Naive thymus-derived CD4-positive, alpha-beta T cell (primary cell): ENCODE data around the gene BCAM. TPM values are rescaled to one million over a fixed set of nuclear protein-coding genes. Genes with fewer than 3 reads are reported as not detected.
"Not testable (repeated sequence)": the region's sequence is repeated elsewhere in the genome, so short reads cannot be mapped to it uniquely, and the experiment has no call there.

ENCODE experiments used
- ATAC-seq: fragments of 150-1000 bp; cut with Tn5 transposase; 2 replicates; pipeline ENCODE4 v1.10.0; 2021; ENCODE audit warnings: mild to moderate bottlenecking, moderate library complexity
- CTCF ChIA-PET: fragments of 350-600 bp; sonication (Branson Sonifier 250); formaldehyde crosslinking; loops from one replicate; lab custom pipeline; 2021; ENCODE audit warnings: antibody characterized with exemption; lab: Charles Lee
- POLR2A ChIA-PET: fragments of 350-600 bp; sonication (Branson Sonifier 250); formaldehyde crosslinking; loops from one replicate; lab custom pipeline; 2021; ENCODE audit warnings: antibody characterized with exemption, inconsistent platforms; lab: Charles Lee
- DNase-seq, 9 donors: peaks; one replicate each; pipeline versions ENCODE4 v3.0.0 to v3.0.0-alpha.2; 2020 to 2022; ENCODE audit warnings: mixed read lengths in 1 of 9
- H3K27ac ChIP-seq: one replicate; pipeline ENCODE4 v1.7.0; 2013; ENCODE audit warnings: mild to moderate bottlenecking, low read depth, low read length, moderate library complexity
- H3K27me3 ChIP-seq, 2 donors: one replicate each; pipeline ENCODE4 v1.7.0; 2013; ENCODE audit warnings: low read length in 2 of 2, mild to moderate bottlenecking in 2 of 2, moderate library complexity in 2 of 2; ENCODE audit not compliant: control insufficient read depth in 2 of 2, insufficient read depth in 2 of 2
- H3K36me3 ChIP-seq, 3 experiments: 1 replicate in 2 of 3; 2 replicates in 1 of 3; pipeline ENCODE4 v1.7.0; 2013; ENCODE audit warnings: low read length in 3 of 3, mild to moderate bottlenecking in 3 of 3, moderate library complexity in 1 of 3; ENCODE audit not compliant: insufficient read depth in 3 of 3, control insufficient read depth in 2 of 3
- H3K4me1 ChIP-seq, 2 donors: one replicate each; pipeline ENCODE4 v1.7.0; 2013; ENCODE audit warnings: low read length in 2 of 2, mild to moderate bottlenecking in 2 of 2, moderate library complexity in 1 of 2; ENCODE audit not compliant: control insufficient read depth in 2 of 2, insufficient read depth in 2 of 2
- H3K4me3 ChIP-seq: 2 replicates; pipeline ENCODE4 v1.7.0; 2013; ENCODE audit warnings: mild to moderate bottlenecking, low read length
- H3K9me3 ChIP-seq, 3 experiments: 1 replicate in 2 of 3; 2 replicates in 1 of 3; pipeline ENCODE4 v1.7.0; 2013; ENCODE audit warnings: low read length in 3 of 3; ENCODE audit not compliant: control insufficient read depth in 2 of 3
- H3K27ac Mint-ChIP-seq, 9 donors: one replicate each; pipeline ENCODE4 v1.8.0; 2020 to 2022; ENCODE audit warnings: mixed read lengths in 9 of 9, mild to moderate bottlenecking in 8 of 9, moderate library complexity in 5 of 9, inconsistent platforms in 2 of 9
- H3K27me3 Mint-ChIP-seq, 5 donors: one replicate each; pipeline ENCODE4 v1.8.0; 2021 to 2022; ENCODE audit warnings: mixed read lengths in 5 of 5, mild to moderate bottlenecking in 1 of 5
- H3K36me3 Mint-ChIP-seq, 5 donors: one replicate each; pipeline ENCODE4 v1.8.0; 2020 to 2022; ENCODE audit warnings: mixed read lengths in 5 of 5, mild to moderate bottlenecking in 3 of 5, inconsistent platforms in 1 of 5
- H3K4me1 Mint-ChIP-seq, 7 donors: one replicate each; pipeline ENCODE4 v1.8.0; 2020 to 2022; ENCODE audit warnings: mixed read lengths in 7 of 7, mild to moderate bottlenecking in 3 of 7, inconsistent platforms in 1 of 7
- H3K4me3 Mint-ChIP-seq, 10 donors: one replicate each; pipeline ENCODE4 v1.8.0; 2020 to 2022; ENCODE audit warnings: mild to moderate bottlenecking in 10 of 10, mixed read lengths in 10 of 10, moderate library complexity in 6 of 10, inconsistent platforms in 2 of 10
- H3K9me3 Mint-ChIP-seq, 11 donors: one replicate each; pipeline ENCODE4 v1.8.0; 2020 to 2022; ENCODE audit warnings: mixed read lengths in 11 of 11, mild to moderate bottlenecking in 4 of 11, inconsistent platforms in 1 of 11, moderate library complexity in 1 of 11
- intact Hi-C, 2 donors: fragments of 100-400 bp; cut with micrococcal nuclease; formaldehyde crosslinking; loops; one replicate each; pipeline ENCODE4 v1.15.1; 2023
- polyA plus RNA-seq, 2 donors: library from polyadenylated mRNA; unstranded; fragments of 300-500 nt; fragmentation: Illumina TruSeq; gene quantifications; one replicate each; pipeline ENCODE4 v1.2.3, GENCODE V29; 2021
- total RNA-seq, 6 experiments: library from RNA in 5 of 6; stranded (reverse) in 5 of 6; gene quantifications; 1 replicate in 5 of 6; 2 replicates in 1 of 6; pipeline ENCODE4 v1.2.3 and lab custom pipeline; 2021 to 2026

BCAM gene
- total and polyA plus RNA-seq, 7 experiments from 2014 or later: 0.42 TPM; not detected in 6

DNA sequence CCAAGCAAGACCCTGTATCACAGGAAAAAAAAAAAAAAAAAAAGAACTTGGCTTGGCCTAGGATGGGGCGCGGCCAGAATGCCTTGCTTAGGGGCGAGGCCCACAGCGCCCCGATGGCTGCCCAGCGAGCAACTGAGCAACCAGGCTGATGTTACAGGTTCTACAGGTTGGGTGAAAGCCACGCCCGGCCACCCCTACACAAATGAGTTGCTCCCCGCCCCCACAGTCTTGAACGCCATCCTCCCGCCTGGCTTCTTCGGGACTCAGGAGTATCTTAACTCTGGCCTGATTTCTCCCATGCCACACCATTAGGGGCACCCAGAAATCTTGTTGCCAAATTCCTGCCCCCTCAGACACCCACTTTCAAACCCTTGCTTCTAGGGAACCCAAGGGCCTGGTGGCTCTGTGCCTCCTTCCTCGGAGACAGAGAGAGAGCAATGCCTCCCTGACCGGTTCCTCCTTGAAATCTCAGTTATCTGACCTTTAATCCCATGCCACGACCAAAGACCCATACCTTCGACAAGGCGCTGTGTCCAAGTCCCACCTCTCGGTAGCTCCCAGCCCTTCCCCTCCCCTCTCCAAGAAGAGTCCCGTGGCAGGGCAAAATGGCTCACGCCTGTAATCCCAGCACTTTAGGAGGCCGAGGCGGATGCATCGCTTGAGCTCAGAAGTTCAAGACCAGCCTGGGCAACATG lies 32.4 kb upstream of the BCAM start:
- no peak overlapping the region for H3K4me3 Mint-ChIP-seq
- no peaks in the 10 kb centered on the region for H3K9me3 Mint-ChIP-seq
- no peak overlapping the region for H3K4me3 ChIP-seq
- ATAC-seq (no peak), DNase-seq (no peak)
- no peaks in the 10 kb centered on the region for H3K4me1 Mint-ChIP-seq
- intact Hi-C loops: no loop called here
- H3K36me3 ChIP-seq: no peaks in the 10 kb centered on the region
- no peaks in the 10 kb centered on the region for H3K4me1 ChIP-seq
- no peak overlapping the region for H3K27ac Mint-ChIP-seq
- H3K9me3 ChIP-seq: no peaks in the 10 kb centered on the region
- H3K27me3 Mint-ChIP-seq: peaks cover 0 to 3% (median 0%) of the 10 kb centered on the region in 5 donors
- CTCF ChIA-PET: no interaction called here
- no peaks in the 10 kb centered on the region for H3K27me3 ChIP-seq
- no peaks in the 10 kb centered on the region for H3K36me3 Mint-ChIP-seq
- POLR2A ChIA-PET: no interaction called here
- H3K27ac ChIP-seq: no peak overlapping the region

DNA sequence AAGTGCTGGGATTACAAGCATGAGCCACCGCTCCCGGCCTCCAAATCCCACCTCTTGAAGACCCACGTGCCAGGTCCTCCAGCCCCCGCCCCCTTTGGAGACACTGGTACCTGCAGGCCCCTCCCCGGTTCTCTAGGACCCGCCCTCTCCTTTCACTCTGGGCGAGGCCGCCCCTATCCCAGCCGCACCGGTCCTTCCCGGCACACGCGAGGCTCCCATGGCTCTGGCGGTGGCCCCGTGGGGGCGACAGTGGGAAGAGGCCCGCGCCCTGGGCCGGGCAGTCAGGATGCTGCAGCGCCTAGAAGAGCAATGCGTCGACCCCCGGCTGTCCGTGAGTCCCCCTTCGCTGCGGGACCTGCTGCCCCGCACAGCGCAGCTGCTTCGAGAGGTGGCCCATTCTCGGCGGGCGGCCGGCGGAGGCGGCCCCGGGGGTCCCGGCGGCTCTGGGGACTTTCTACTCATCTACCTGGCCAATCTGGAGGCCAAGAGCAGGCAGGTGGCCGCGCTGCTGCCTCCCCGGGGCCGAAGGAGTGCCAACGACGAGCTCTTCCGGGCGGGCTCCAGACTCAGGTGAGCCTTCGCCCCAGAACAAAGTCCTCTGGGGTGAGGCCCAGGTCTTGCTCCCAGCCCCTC lies 31.1 kb upstream of the BCAM start, which contains the start of gene CBLC:
Gene CBLC (plus strand): TSS at position 176 of the 633 bp plus-strand sequence. CDS start 42 bp downstream, at position 218.
- Histone ChIP-seq H3K27me3 (no peaks in the 10 kb centered on the region), H3K4me3 (no peak within 1 kb of the TSS), H3K9me3 (no peaks in the 10 kb centered on the region), H3K36me3 (no peaks in the 10 kb centered on the region), H3K27ac (no peak within 1 kb of the TSS), H3K4me1 (no peaks in the 10 kb centered on the region)
- POLR2A ChIA-PET: no interaction called here
- Mint-ChIP-seq H3K27me3 (peaks cover 0 to 3% (median 0%) of the 10 kb centered on the region in 5 donors), H3K27ac (no peak within 1 kb of the TSS), H3K4me3 (no peak within 1 kb of the TSS), H3K9me3 (no peaks in the 10 kb centered on the region), H3K36me3 (no peaks in the 10 kb centered on the region), H3K4me1 (no peaks in the 10 kb centered on the region)
- ATAC-seq: no peak
- DNase-seq: no peak
- CTCF ChIA-PET: interaction anchor here (1.3 kb wide), 1 partner anchor 54 kb away, joined by 3 read pairs; no protein-coding TSS in a partner anchor
- intact Hi-C loops: no loop called here

DNA sequence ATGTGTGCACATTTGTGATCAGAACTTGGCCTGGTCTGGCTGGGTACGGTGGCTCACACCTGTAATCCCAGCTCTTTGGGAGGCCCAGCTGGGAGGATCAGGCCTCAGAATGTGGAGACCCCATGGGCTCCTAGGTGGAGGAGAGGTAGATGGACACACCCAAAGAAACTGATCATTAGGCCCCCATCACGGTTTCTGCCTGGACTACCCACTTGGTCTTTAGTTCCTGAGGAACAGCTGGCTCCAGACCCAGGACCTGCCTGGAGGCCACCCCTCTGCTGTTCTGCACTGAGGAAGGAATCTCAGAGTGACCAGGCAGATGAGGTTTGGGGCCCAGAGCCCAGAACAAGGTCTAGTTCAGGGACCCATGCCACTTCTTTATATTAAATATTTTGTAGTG lies 29.8 kb upstream of the BCAM start:
- Histone ChIP-seq H3K27ac (no peak overlapping the region), H3K27me3 (no peaks in the 10 kb centered on the region), H3K36me3 (no peaks in the 10 kb centered on the region), H3K4me1 (no peaks in the 10 kb centered on the region), H3K4me3 (no peak overlapping the region), H3K9me3 (no peaks in the 10 kb centered on the region)
- DNase-seq (no peak), ATAC-seq (no peak)
- H3K36me3 Mint-ChIP-seq: no peaks in the 10 kb centered on the region
- ChIA-PET POLR2A (interaction anchor here (1.1 kb wide), 1 partner anchor 73 kb away, joined by 3 read pairs; no protein-coding TSS in a partner anchor), CTCF (interaction anchor here (0.8 to 1.3 kb wide), 2 partner anchors 55 to 126 kb away, joined by 3 to 4 read pairs; no protein-coding TSS in a partner anchor)
- no peak overlapping the region for H3K27ac Mint-ChIP-seq
- peaks cover 0 to under 1% (median 0%) of the 10 kb centered on the region in 5 donors for H3K27me3 Mint-ChIP-seq
- H3K4me1 Mint-ChIP-seq: peaks cover 0 to 2% (median under 1%) of the 10 kb centered on the region in 7 donors
- peak overlapping the region in 1 of 10 donors; percentile 27 for H3K4me3 Mint-ChIP-seq
- H3K9me3 Mint-ChIP-seq: no peaks in the 10 kb centered on the region
- intact Hi-C loops: no loop called here

DNA sequence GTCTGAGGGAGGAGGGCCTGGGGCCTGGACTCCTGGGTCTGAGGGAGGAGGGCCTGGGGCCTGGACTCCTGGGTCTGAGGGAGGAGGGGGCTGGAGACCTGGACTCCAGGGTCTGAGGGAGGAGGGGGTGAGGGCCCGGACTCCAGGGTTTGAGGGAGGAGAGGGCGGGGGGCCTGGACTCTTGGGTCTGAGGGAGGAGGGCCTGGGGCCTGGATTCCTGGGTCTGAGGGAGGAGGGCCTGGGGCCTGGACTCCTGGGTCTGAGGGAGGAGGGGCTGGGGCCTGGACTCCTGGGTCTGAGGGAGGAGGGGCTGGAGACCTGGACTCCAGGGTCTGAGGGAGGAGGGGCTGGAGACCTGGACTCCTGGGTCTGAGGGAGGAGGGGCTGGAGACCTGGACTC lies 27.2 kb upstream of the BCAM start:
- H3K27me3 ChIP-seq, H3K36me3 ChIP-seq, CTCF ChIA-PET, H3K4me1 ChIP-seq, H3K4me3 Mint-ChIP-seq, H3K9me3 Mint-ChIP-seq, H3K27ac Mint-ChIP-seq, DNase-seq, H3K27ac ChIP-seq, H3K4me3 ChIP-seq, H3K36me3 Mint-ChIP-seq, ATAC-seq, H3K27me3 Mint-ChIP-seq, POLR2A ChIA-PET, H3K9me3 ChIP-seq, H3K4me1 Mint-ChIP-seq: not testable (repeated sequence)
- intact Hi-C loops: loop anchor here in 1 of 2 donors (10.0 kb wide), 1 partner anchor 553 kb away; no protein-coding TSS in a partner anchor

DNA sequence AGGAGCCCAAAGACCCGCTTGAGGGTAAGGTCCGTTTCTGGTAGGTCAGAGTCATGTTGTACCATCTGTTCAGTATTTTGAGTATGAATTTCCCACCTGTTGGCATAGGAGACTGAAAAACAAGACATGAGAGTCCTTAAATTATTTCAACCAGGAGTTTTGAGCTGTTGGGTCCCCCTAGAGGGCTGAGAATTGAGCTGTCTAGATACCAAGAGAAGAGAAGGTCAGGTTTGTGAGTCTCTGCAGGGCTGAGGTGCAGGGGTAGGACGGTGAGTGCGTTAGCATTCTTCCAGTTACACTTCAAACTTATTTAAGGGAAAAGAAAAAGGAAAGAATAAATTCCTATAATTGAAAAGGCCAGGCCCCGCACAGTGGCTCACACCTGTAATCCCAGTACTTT lies 26.2 kb upstream of the BCAM start:
- DNase-seq (no peak), ATAC-seq (no peak)
- Mint-ChIP-seq H3K36me3 (no peaks in the 10 kb centered on the region), H3K27ac (no peak overlapping the region), H3K4me3 (no peak overlapping the region), H3K9me3 (no peaks in the 10 kb centered on the region), H3K4me1 (peaks cover 0 to 7% (median 6%) of the 10 kb centered on the region in 7 donors), H3K27me3 (peaks cover 0 to 4% (median 0%) of the 10 kb centered on the region in 5 donors)
- no peaks in the 10 kb centered on the region for H3K4me1 ChIP-seq
- no peak overlapping the region for H3K27ac ChIP-seq
- H3K4me3 ChIP-seq: no peak overlapping the region
- CTCF ChIA-PET: no interaction called here
- no peaks in the 10 kb centered on the region for H3K36me3 ChIP-seq
- H3K27me3 ChIP-seq: no peaks in the 10 kb centered on the region
- POLR2A ChIA-PET: no interaction called here
- H3K9me3 ChIP-seq: no peaks in the 10 kb centered on the region
- intact Hi-C loops: loop anchor here in 1 of 2 donors (10.0 kb wide), 1 partner anchor 552 kb away; no protein-coding TSS in a partner anchor

DNA sequence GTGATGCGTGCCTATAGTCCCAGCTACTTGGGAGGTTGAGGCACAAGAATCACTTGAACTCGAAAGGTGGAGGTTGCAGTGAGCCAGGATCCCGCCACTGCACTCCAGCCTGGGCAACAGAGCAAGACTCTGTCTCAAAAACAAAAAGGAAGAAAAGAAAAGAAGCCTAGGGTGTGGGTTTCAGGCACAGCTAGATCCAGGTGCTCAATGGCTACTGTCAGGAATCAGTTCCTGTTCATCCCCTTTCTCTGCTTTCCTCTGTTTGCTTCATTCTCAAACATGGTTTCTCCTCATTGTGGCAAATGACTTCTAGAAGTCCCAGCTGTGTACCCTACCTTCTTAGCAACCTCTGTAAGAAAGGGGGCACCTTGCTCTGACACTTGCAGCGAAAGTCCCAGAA lies 25.4 kb upstream of the BCAM start:
- Mint-ChIP-seq H3K36me3 (no peaks in the 10 kb centered on the region), H3K4me3 (no peak overlapping the region), H3K27me3 (peaks cover 0 to 4% (median 0%) of the 10 kb centered on the region in 5 donors), H3K4me1 (peaks cover 0 to 7% (median 6%) of the 10 kb centered on the region in 7 donors), H3K9me3 (no peaks in the 10 kb centered on the region), H3K27ac (no peak overlapping the region)
- H3K27me3 ChIP-seq: no peaks in the 10 kb centered on the region
- intact Hi-C loops: loop anchor here in 1 of 2 donors (10.0 kb wide), 1 partner anchor 551 kb away; no protein-coding TSS in a partner anchor
- no peak overlapping the region for H3K4me3 ChIP-seq
- no peaks in the 10 kb centered on the region for H3K9me3 ChIP-seq
- DNase-seq (no peak), ATAC-seq (no peak)
- H3K27ac ChIP-seq: no peak overlapping the region
- H3K4me1 ChIP-seq: no peaks in the 10 kb centered on the region
- no peaks in the 10 kb centered on the region for H3K36me3 ChIP-seq
- CTCF ChIA-PET: interaction anchor here (0.7 to 1.5 kb wide), 5 partner anchors 58 to 120 kb away, joined by 3 to 5 read pairs (median 3); no protein-coding TSS in a partner anchor
- POLR2A ChIA-PET: no interaction called here
